NCI-H1436 (cell line): ENCODE results near the gene LRRC31.

ENCODE experiments used
- DNase-seq: peaks from one replicate; lab custom pipeline; 2025; lab: John Stamatoyannopoulos, UW

The LRRC31 gene

GRCh38 chr3:169813278-169813677, 56.5 kb downstream of the LRRC31 start:
- no peak for DNase-seq

- peak; percentile 85 for DNase-seq
Observed at GRCh38 chr3:169812332-169813235, 57.2 kb downstream of the LRRC31 start, which contains the start of the genes LRRC34 and LRRIQ4. LRRC34 (minus strand) TSS chr3:169812904; CDS start chr3:169812548, 356 bp downstream. LRRIQ4 (plus strand) TSS chr3:169812870; CDS start chr3:169821922, 9,052 bp downstream.

GRCh38 chr3:169811631-169812331, 58.0 kb downstream of the LRRC31 start:
- DNase-seq, result peak; percentile 24

GRCh38 chr3:169809230-169809795, 60.4 kb downstream of the LRRC31 start:
- no peak for DNase-seq

- DNase-seq, result no peak
Observed at GRCh38 chr3:169804681-169805080, 65.1 kb downstream of the LRRC31 start.

- no peak for DNase-seq
Observed at GRCh38 chr3:169792359-169792758, 77.4 kb downstream of the LRRC31 start.

- no peak for DNase-seq
Observed at GRCh38 chr3:169790687-169791429, 78.9 kb downstream of the LRRC31 start.

GRCh38 chr3:169790219-169790618, 79.5 kb downstream of the LRRC31 start:
- DNase-seq, result no peak
